ENCODE results near the gene ZC3H10. TPM values are rescaled to one million over a fixed set of nuclear protein-coding genes. Genes with fewer than 3 reads are reported as not detected.
A peak's percentile ranks its signal among the peaks of the same experiment; 100 is the strongest.

Gene ZC3H10
- total and polyA plus RNA-seq, 2 experiments from 2014 or later = 2.7 to 5.4 TPM

- Histone ChIP-seq H3K9me2 (ENCODE audit: insufficient read depth) (no peaks in the 10 kb centered on the region), H3K27me3 (ENCODE audit: insufficient read depth) (no peaks in the 10 kb centered on the region), H3F3A (replicated peaks; ENCODE audit: low read depth) (peaks cover 37% of the 10 kb centered on the region), H3K36me3 (ENCODE audit: insufficient read depth) (peaks cover 40% of the 10 kb centered on the region), H4K20me1 (replicated peaks; ENCODE audit: insufficient read depth) (peaks cover 17% of the 10 kb centered on the region), H3K4me2 (0 out of 2 replicates have a peak overlapping the region, but pooled peaks have one; percentile 85), H3K79me2 (replicated peaks; ENCODE audit: insufficient read depth) (peaks cover 32% of the 10 kb centered on the region), H3K27ac (ENCODE audit: low read depth) (peak overlapping the region; percentile 88; the same call in 1 of the 2 replicates), H3K4me3 (no peak overlapping the region), H3K4me1 (ENCODE audit: insufficient read depth) (peaks cover 22% of the 10 kb centered on the region), H2AFZ (no peak overlapping the region)
- no peak for DNase-seq (ENCODE audit: low spot score)
- TF ChIP-seq REST (IDR thresholded peaks at IDR 0.05; ENCODE audit: unreplicated experiment) = no peak
- TF ChIP-seq NANOG (IDR thresholded peaks at IDR 0.05; ENCODE audit: borderline replicate concordance) = no peak
- no peak for TF ChIP-seq POLR2AphosphoS5 (IDR thresholded peaks at IDR 0.05; ENCODE audit: low read depth)
- Mint-ChIP-seq H3K4me1 (peaks cover 21% of the 10 kb centered on the region), H3K9me3 (no peaks in the 10 kb centered on the region), H3K36me3 (ENCODE audit: low read depth) (peaks cover 74% of the 10 kb centered on the region), H3K27me3 (ENCODE audit: insufficient read depth, low read depth, poor library complexity) (peaks cover 13% of the 10 kb centered on the region), H3K4me3 (peak overlapping the region; percentile 96; the same call in 2 of the 3 replicates), H3K27ac (no peak overlapping the region)
- ATAC-seq = no peak
Observed at GRCh38 chr12:56102683-56103065, 15.4 kb upstream of the ZC3H10 start.

- Histone ChIP-seq H2AFZ (no peak overlapping the region), H3K36me3 (ENCODE audit: insufficient read depth) (peaks cover 42% of the 10 kb centered on the region), H3K79me2 (replicated peaks; ENCODE audit: insufficient read depth) (peaks cover 36% of the 10 kb centered on the region), H3K9me2 (ENCODE audit: insufficient read depth) (no peaks in the 10 kb centered on the region), H3K27me3 (ENCODE audit: insufficient read depth) (no peaks in the 10 kb centered on the region), H3K4me1 (ENCODE audit: insufficient read depth) (peaks cover 22% of the 10 kb centered on the region), H3K4me2 (peak overlapping the region; percentile 85), H3K4me3 (peak overlapping the region; percentile 99), H3F3A (replicated peaks; ENCODE audit: low read depth) (peaks cover 43% of the 10 kb centered on the region), H3K27ac (ENCODE audit: low read depth) (peak overlapping the region; percentile 88), H4K20me1 (replicated peaks; ENCODE audit: insufficient read depth) (peaks cover 17% of the 10 kb centered on the region)
- peak overlapping the region; percentile 96 for H3K4me3 Mint-ChIP-seq
- DNase-seq (ENCODE audit: low spot score) (no peak), ATAC-seq (no peak)
- TF ChIP-seq ZNF331 (CRISPR knock-in tag; IDR thresholded peaks at IDR 0.05; ENCODE audit: low read depth) = no peak
- TF ChIP-seq JUNB (IDR thresholded peaks at IDR 0.05; ENCODE audit: unreplicated experiment) = no peak
- peaks cover 76% of the 10 kb centered on the region for H3K36me3 Mint-ChIP-seq (ENCODE audit: low read depth)
- peak overlapping the region; percentile 54; the same call in 1 of the 2 replicates for H3K27ac Mint-ChIP-seq
- H3K27me3 Mint-ChIP-seq (ENCODE audit: insufficient read depth, low read depth, poor library complexity) = peaks cover 13% of the 10 kb centered on the region
- peaks cover 21% of the 10 kb centered on the region for H3K4me1 Mint-ChIP-seq
- H3K9me3 Mint-ChIP-seq = no peaks in the 10 kb centered on the region
Observed at GRCh38 chr12:56103066-56103711, 14.9 kb upstream of the ZC3H10 start.

GRCh38 chr12:56103823-56104108, 14.3 kb upstream of the ZC3H10 start:
- Mint-ChIP-seq H3K9me3 (no peaks in the 10 kb centered on the region), H3K4me1 (peaks cover 21% of the 10 kb centered on the region), H3K27ac (peak overlapping the region; percentile 97), H3K4me3 (peak overlapping the region; percentile 96), H3K27me3 (ENCODE audit: insufficient read depth, low read depth, poor library complexity) (peaks cover 13% of the 10 kb centered on the region), H3K36me3 (ENCODE audit: low read depth) (peaks cover 77% of the 10 kb centered on the region)
- H3K9me2 ChIP-seq (ENCODE audit: insufficient read depth) = no peaks in the 10 kb centered on the region
- peak overlapping the region; percentile 88 for H3K27ac ChIP-seq (ENCODE audit: low read depth)
- H3K36me3 ChIP-seq (ENCODE audit: insufficient read depth) = peaks cover 42% of the 10 kb centered on the region
- H2AFZ ChIP-seq = no peak overlapping the region
- H3K4me3 ChIP-seq = peak overlapping the region; percentile 99
- H4K20me1 ChIP-seq (replicated peaks; ENCODE audit: insufficient read depth) = peaks cover 17% of the 10 kb centered on the region
- H3K4me1 ChIP-seq (ENCODE audit: insufficient read depth) = peaks cover 22% of the 10 kb centered on the region
- peaks cover 48% of the 10 kb centered on the region for H3F3A ChIP-seq (replicated peaks; ENCODE audit: low read depth)
- ATAC-seq (no peak), DNase-seq (ENCODE audit: low spot score) (no peak)
- no peaks in the 10 kb centered on the region for H3K27me3 ChIP-seq (ENCODE audit: insufficient read depth)
- peak overlapping the region; percentile 85 for H3K4me2 ChIP-seq
- peaks cover 36% of the 10 kb centered on the region for H3K79me2 ChIP-seq (replicated peaks; ENCODE audit: insufficient read depth)
- TF ChIP-seq EZH2phosphoT487 (IDR thresholded peaks at IDR 0.05; ENCODE audit: unreplicated experiment) = no peak
- no peak for TF ChIP-seq CTCF (conservative IDR thresholded peaks at IDR 0.05; ENCODE audit: low read depth in 2 of 2)
- no peak for TF ChIP-seq POLR2AphosphoS5 (IDR thresholded peaks at IDR 0.05; ENCODE audit: low read depth)
- no peak for TF ChIP-seq ETS1 (IDR thresholded peaks at IDR 0.05)
- no peak for TF ChIP-seq REST (IDR thresholded peaks at IDR 0.05; ENCODE audit: unreplicated experiment)
